CD4-positive, alpha-beta T cell treated with Interleukin-10 for 1 hour (primary cell): Measurements from ENCODE around the gene HYAL3.
A peak's percentile ranks its signal among the peaks of the same experiment; 100 is the strongest.
"Not testable (repeated sequence)": the region's sequence is repeated elsewhere in the genome, so short reads cannot be mapped to it uniquely, and the experiment has no call there.

ENCODE experiments used
- DNase-seq: peaks from one replicate; pipeline ENCODE4 v3.0.0-alpha.2; 2020

Gene HYAL3

DNA sequence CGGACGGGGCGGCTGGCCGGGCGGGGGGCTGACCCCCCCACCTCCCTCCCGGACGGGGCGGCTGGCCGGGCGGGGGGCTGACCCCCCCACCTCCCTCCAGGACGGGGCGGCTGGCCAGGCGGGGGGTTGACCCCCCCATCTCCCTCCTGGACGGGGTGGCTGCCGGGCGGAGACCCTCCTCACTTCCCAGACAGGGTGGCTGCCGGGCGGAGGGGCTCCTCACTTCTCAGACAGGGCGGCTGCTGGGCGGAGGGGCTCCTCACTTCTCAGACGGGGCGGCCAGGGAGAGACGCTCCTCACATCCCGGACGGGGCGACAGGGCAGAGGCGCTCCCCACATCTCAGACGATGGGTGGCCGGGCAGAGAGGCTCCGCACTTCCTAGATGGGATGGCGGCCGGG, 12.8 kb upstream of the HYAL3 start:
- DNase-seq, result not testable (repeated sequence)

DNA sequence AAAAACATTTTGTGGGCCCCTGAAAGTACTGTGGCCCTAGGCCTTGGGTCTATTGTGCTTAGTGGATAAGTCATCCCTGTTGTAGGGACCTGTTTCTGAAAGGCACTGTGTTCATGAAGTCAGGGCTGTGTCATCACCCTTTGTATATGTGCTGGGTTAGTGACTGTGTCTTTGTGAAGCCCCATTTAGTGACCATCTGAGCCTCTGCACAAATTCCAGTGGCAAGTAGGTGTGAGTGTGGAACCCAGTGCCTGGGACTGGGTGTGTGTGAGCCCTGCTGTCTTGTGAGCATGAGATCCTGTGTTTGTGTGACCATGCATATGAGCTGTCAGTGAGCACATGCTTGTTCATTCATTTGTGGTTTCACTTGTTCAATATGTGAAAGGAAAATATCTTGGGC, 5.4 kb upstream of the HYAL3 start:
- no peak for DNase-seq

GRCh38 chr3:50303013-50303815, 4.0 kb upstream of the HYAL3 start, which contains the start of gene HYAL1:
TSS of gene HYAL1 (minus strand) at chr3:50303574. CDS start at chr3:50302956, 618 bp downstream.
- no peak for DNase-seq

DNA sequence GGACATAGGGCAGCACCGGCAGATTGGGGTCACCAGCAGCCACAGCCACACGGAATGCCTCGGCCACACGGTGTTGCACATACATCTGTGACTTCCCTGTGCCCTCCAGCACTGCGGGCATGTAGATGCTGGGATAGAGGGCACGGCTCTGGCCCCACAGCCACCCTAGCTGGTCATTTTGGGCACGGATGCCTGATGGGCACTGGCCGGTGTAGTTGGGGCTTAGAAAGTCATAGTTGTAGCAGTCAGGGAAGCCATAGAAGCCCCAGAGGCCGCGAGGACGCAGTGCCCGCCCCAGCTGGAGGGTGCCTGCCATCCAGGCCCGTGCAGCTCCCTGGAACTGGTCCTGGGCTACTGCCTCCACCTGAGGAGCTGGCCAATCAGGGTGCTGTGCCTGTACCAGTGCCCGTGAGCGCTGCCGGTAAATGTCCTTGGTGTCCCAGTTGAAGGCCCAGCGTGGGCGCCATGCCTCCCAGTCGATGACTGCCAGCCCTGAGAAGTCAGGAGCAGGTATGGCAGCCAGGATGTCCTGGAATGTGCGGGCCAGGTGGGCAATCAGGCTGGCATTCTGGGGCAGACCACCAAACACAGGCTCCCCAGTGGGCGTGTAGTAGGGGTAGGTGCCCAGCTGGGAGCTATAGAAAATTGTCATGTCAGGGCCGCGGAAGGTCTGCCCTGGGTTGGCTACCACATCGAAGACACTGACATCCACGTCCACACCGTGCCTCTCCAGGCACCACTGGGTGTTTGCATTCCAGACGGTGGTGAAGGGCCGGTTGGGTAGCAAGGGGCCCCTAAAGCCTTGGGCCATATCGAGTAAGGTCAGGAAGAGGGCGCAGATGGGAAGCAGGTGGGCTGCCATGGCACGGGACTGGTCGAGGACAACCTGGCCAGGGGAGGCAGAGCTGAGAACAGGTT, 3.1 kb upstream of the HYAL3 start:
- no peak for DNase-seq

DNA sequence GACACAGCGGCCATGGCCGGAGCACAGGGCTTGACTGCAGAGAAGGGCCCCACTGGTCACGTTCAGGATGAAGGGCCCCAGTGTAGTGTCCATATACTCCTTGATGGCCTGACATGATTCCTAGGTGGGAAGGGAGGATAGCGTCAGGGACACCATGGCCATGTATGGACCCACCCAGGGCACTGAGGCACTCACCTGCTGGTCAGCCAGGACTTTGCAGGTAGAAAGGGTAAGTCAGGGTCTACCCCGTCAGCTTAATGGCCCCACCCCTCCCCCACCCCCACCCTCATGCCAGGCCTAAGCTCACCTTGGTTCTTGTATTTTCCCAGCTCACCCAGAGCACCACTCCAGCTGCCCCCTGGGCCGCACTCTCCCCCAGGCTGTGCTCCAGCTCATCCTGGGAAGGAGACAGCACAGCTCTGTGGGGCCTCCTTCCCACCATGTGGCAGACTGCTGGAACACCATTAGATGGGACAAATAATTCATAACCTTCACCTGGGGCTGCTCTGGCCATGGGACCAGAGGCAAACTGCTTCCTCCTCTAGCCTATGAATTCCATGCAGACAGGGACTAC, 1.6 kb upstream of the HYAL3 start:
- no peak for DNase-seq

GRCh38 chr3:50299929-50300680, 900 bp upstream of the HYAL3 start:
- DNase-seq, result no peak

DNA sequence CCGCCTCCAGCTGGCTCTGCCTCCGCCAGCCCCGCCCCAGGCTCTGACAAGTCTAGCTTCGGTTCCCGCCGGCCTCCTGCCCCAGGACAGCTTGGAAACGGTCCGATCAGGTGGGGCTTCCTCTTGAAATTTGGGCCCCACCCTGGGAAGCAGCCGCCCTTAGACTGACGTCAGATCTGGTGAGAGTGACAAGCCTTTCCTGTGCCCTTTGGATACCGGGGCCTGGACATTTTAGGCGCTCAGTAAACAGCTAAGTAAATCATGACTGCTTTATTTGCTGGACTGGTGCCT, 378 bp upstream of the HYAL3 start:
- DNase-seq, result no peak

DNA sequence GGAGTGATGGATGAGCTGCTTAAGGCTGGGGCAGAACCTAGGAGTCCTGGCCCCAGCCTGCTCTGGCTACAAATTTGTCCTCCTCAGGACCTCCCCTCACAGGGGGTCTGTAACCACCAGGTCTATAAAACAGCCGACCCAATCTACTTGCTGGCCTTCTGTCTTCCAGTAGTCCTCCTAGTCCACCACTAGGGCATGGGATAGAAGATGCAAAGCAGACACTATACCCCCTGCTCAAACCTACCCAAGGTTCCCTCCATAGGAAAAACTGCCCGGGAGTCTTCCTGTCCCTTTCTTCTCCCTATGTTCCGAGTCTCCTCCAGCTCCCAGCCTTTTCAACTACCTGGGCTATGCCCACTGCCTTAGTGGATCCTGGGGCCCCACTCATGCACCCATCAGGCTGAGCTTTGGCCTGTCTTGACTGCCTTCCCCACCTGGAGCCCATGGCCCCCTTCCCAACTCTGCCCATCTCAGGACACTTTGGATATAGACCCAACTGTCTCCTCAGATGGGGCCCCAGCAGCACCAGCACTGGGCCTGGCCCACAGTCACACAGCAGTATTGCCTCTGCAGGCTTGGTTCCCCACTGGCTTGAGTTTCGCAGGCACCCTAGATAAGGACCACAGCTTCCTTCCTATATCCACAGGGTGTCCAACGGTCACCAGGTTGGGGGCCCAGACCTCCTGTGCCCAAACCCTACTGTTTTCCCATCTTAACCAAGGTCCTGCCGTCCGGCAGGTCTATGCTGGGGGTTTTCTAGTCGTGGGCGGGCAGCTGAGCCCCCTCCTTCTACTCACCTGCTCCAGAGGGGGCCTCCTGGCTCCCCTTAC, 1.1 kb downstream of the HYAL3 start:
- DNase-seq, result no peak

DNA sequence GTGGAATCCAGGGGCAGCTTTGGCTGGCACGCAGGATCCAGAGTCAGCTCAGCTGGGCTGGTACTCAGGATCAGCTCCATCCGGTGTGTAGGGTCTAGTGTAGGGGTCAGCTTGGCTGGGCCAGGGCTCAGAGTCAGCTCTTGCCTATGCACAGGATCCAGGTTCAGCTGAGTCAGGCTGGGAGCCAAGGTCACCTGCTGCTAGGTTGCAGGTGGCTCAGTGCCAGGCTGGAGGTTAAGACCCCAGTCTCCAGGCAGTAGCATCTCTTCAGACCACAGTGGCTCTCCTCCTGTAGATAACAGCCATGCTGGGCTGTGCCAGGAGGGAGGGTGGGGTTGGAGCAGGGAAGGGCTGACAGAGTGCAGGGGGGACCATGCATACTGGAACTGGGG, 1.8 kb downstream of the HYAL3 start:
- no peak for DNase-seq

GRCh38 chr3:50296721-50297383, 2.4 kb downstream of the HYAL3 start:
- no peak for DNase-seq

DNA sequence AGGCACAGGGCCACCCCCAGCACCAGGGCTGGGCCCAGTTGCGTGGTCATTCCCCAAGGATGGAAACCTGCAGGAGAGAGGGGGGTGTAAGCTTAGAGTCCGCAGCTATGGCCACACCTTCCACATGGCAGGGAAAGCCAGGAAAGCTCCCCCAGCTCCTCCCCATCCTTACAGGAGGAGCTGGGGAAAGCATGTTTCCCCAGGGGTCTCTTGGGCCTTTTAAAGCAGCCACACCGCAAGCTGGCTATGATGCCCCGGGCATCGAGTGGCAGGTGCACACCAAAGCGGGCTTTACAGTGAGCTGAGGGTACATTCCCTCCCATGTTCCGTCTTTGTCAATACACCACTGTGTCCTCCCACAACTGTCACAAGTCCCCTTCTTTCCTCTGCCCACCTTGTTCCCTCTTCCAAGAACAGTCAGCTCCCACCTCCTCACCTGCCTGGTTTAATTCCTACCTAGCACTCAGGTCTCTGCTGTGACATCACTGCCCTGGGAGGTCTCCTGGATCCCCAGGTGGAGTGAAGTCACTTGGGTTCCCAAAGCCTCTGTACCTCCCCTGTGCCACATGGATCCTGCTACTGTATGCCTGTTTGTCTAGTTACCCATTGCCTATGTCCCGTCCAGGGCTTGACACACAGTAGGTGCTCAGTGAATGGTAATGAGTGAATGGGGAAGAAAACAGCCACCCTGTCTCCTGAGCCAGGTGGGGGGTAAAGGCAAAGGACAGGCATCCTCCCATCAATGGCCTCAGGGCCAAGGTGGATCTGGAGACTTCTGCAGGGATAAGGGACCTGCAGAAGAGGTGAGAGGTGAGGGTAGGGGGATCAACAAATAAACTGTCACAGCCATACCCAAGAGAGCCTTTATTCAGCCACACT, 3.4 kb downstream of the HYAL3 start:
- DNase-seq, result no peak

- no peak for DNase-seq
Measured at GRCh38 chr3:50294492-50295403, 4.5 kb downstream of the HYAL3 start.

DNA sequence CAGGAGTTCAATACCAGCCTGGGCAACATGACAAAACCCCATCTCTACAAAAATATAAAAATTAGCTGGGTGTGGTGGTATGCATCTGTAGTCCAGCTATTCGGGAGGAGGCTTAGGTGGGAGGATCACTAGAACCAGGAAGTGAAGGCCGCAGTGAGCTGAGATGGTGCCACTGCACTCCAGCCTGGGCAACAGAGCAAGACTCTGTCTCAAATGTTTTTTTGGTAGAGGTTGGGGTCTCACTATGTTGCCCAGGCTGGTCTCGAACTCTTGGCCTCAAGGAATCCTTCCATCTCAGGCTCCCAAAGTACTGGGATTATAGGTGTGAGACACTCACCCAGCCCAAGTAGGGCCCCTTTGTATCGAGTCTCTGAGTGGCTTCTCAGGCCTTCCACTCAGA, 5.1 kb downstream of the HYAL3 start:
- no peak for DNase-seq

GRCh38 chr3:50293079-50293801, 6.0 kb downstream of the HYAL3 start:
- DNase-seq, result no peak

GRCh38 chr3:50292159-50293078, 6.8 kb downstream of the HYAL3 start, which contains the start of gene IFRD2:
TSS of gene IFRD2 (minus strand) at chr3:50292429. CDS start at chr3:50292274, 155 bp downstream.
- peak; percentile 97 for DNase-seq

- no peak for DNase-seq
Measured at GRCh38 chr3:50290161-50290641, 9.0 kb downstream of the HYAL3 start.

DNA sequence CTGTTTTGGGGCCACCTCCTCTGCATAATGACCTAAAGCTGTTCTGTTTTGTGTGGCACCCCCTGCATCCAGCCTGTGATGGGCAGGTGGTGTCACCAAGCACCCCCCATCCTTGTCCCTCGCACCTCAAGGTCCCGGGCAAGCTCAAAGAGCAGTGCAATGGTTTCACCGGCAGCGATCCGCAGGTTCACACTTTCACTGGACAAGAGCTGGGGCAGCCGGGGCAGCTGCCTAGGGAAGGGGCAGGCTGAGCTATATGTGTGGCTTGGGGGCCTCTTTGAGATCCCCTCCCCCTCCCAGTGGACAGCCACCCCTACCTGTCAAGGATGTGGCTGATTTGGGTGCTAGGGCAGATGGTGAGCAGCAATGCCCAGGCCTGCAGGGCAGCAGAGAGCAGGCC, 10.1 kb downstream of the HYAL3 start:
- DNase-seq, result no peak
